Activated T-helper 1 cell treated with Interleukin-2 at 50 U/mL for 16 hours (primary cell): ENCODE data around the gene GPATCH8.

ENCODE experiments used
- DNase-seq: peaks from one replicate; pipeline ENCODE4 v3.0.0-alpha.2; 2020; ENCODE audit warnings: low read depth

Gene GPATCH8

GRCh38 chr17:44451016-44451627, 52.1 kb downstream of the GPATCH8 start:
- DNase-seq, result no peak

- no peak for DNase-seq
These were observed 54.8 kb downstream of the GPATCH8 start for GRCh38 chr17:44448412-44448811.

GRCh38 chr17:44444735-44445105, 58.5 kb downstream of the GPATCH8 start:
- DNase-seq, result no peak

- DNase-seq, result no peak
These were observed 60.4 kb downstream of the GPATCH8 start for GRCh38 chr17:44442806-44443205.

- no peak for DNase-seq
These were observed 64.0 kb downstream of the GPATCH8 start for GRCh38 chr17:44439168-44439567.

- no peak for DNase-seq
These were observed 64.6 kb downstream of the GPATCH8 start for GRCh38 chr17:44438636-44439035.

GRCh38 chr17:44436336-44436735, 66.9 kb downstream of the GPATCH8 start:
- no peak for DNase-seq

GRCh38 chr17:44432254-44433157, 70.7 kb downstream of the GPATCH8 start:
- no peak for DNase-seq

- DNase-seq, result no peak
These were observed 78.3 kb downstream of the GPATCH8 start for GRCh38 chr17:44424828-44425461.

- no peak for DNase-seq
These were observed 85.7 kb downstream of the GPATCH8 start for GRCh38 chr17:44417553-44417952.

GRCh38 chr17:44416558-44417289, 86.5 kb downstream of the GPATCH8 start:
- no peak for DNase-seq

GRCh38 chr17:44414394-44415155, 88.6 kb downstream of the GPATCH8 start:
- DNase-seq, result no peak

- no peak for DNase-seq
These were observed 93.7 kb downstream of the GPATCH8 start for GRCh38 chr17:44409309-44410028.

GRCh38 chr17:44408786-44409185, 94.4 kb downstream of the GPATCH8 start:
- DNase-seq, result no peak

GRCh38 chr17:44402564-44403172, 100.5 kb downstream of the GPATCH8 start:
- no peak for DNase-seq

- no peak for DNase-seq
These were observed 102.9 kb downstream of the GPATCH8 start for GRCh38 chr17:44400226-44400847.

GRCh38 chr17:44398692-44399691, 104.2 kb downstream of the GPATCH8 start:
- DNase-seq, result no peak
